Stimulated activated memory B cell treated with anti-CD40 and anti-IgM and Interleukin-4, amounts not matched to agents 10 μg/mL and 1 μg/mL and 100 μg/mL, for 72 hours (primary cell): ENCODE measurements around the gene CEACAM8.
"Not testable (repeated sequence)": the region's sequence is repeated elsewhere in the genome, so short reads cannot be mapped to it uniquely, and the experiment has no call there.

Experiments
- ATAC-seq: fragments of 150-1000 bp; cut with Tn5 transposase; 2 replicates; pipeline ENCODE4 v1.10.0; 2021
- H3K27ac Mint-ChIP-seq: one replicate; pipeline ENCODE4 v1.8.0; 2022; ENCODE audit warnings: mild to moderate bottlenecking, mixed read lengths
- H3K27me3 Mint-ChIP-seq: one replicate; pipeline ENCODE4 v1.8.0; 2022; ENCODE audit warnings: mixed read lengths
- H3K36me3 Mint-ChIP-seq: one replicate; pipeline ENCODE4 v1.8.0; 2022; ENCODE audit warnings: mixed read lengths
- H3K4me1 Mint-ChIP-seq: one replicate; pipeline ENCODE4 v1.8.0; 2022; ENCODE audit warnings: mixed read lengths
- H3K4me3 Mint-ChIP-seq: one replicate; pipeline ENCODE4 v1.8.0; 2022; ENCODE audit warnings: mild to moderate bottlenecking, moderate library complexity, mixed read lengths
- H3K9me3 Mint-ChIP-seq: one replicate; pipeline ENCODE4 v1.8.0; 2022; ENCODE audit warnings: mixed read lengths

CEACAM8 gene

GRCh38 chr19:42594617-42595489 is at the start of gene CEACAM8:
Gene CEACAM8, minus strand, starts transcription at chr19:42594924. Its CDS starts 96 bp downstream, at chr19:42594828.
- ATAC-seq, result no peak

GRCh38 chr19:42639324-42640092 is 44.8 kb upstream of the CEACAM8 start:
- not testable (repeated sequence) for H3K36me3 Mint-ChIP-seq, H3K4me1 Mint-ChIP-seq
- H3K9me3 Mint-ChIP-seq, result peaks cover 11% of the 10 kb centered on the region

More at GRCh38 chr19:42594617-42595489, at the start of gene CEACAM8:
- Mint-ChIP-seq H3K4me1 (peaks cover 7% of the 10 kb centered on the region), H3K4me3 (no peak within 1 kb of the TSS), H3K27me3 (peaks cover 36% of the 10 kb centered on the region), H3K36me3 (no peaks in the 10 kb centered on the region), H3K27ac (no peak within 1 kb of the TSS), H3K9me3 (no peaks in the 10 kb centered on the region)

GRCh38 chr19:42635233-42635539 is 40.5 kb upstream of the CEACAM8 start:
- no peak for ATAC-seq
- Mint-ChIP-seq H3K4me3 (no peak overlapping the region), H3K27me3 (peaks cover 50% of the 10 kb centered on the region), H3K9me3 (peaks cover 1% of the 10 kb centered on the region), H3K36me3 (no peaks in the 10 kb centered on the region), H3K4me1 (no peaks in the 10 kb centered on the region), H3K27ac (no peak overlapping the region)

More at GRCh38 chr19:42639324-42640092, 44.8 kb upstream of the CEACAM8 start:
- H3K4me3 Mint-ChIP-seq, H3K27ac Mint-ChIP-seq, ATAC-seq: not testable (repeated sequence)
- peaks cover 36% of the 10 kb centered on the region for H3K27me3 Mint-ChIP-seq

GRCh38 chr19:42634409-42635232 is 39.9 kb upstream of the CEACAM8 start:
- Mint-ChIP-seq H3K27me3 (peaks cover 56% of the 10 kb centered on the region), H3K27ac (no peak overlapping the region), H3K9me3 (peaks cover 3% of the 10 kb centered on the region), H3K4me3 (no peak overlapping the region), H3K4me1 (no peaks in the 10 kb centered on the region), H3K36me3 (no peaks in the 10 kb centered on the region)
- ATAC-seq, result no peak

- no peak for ATAC-seq
- Mint-ChIP-seq H3K36me3 (no peaks in the 10 kb centered on the region), H3K27ac (no peak overlapping the region), H3K4me3 (no peak overlapping the region), H3K27me3 (peaks cover 50% of the 10 kb centered on the region), H3K9me3 (peaks cover 4% of the 10 kb centered on the region), H3K4me1 (no peaks in the 10 kb centered on the region)
Observed at GRCh38 chr19:42629191-42629590, 34.5 kb upstream of the CEACAM8 start.

GRCh38 chr19:42628411-42629140 is 33.9 kb upstream of the CEACAM8 start:
- no peak for ATAC-seq
- peaks cover 4% of the 10 kb centered on the region for H3K9me3 Mint-ChIP-seq
- H3K36me3 Mint-ChIP-seq, result no peaks in the 10 kb centered on the region
- peaks cover 50% of the 10 kb centered on the region for H3K27me3 Mint-ChIP-seq
- H3K4me1 Mint-ChIP-seq, result no peaks in the 10 kb centered on the region
- H3K4me3 Mint-ChIP-seq, result no peak overlapping the region
- H3K27ac Mint-ChIP-seq, result no peak overlapping the region

- Mint-ChIP-seq H3K4me3 (no peak overlapping the region), H3K4me1 (no peaks in the 10 kb centered on the region), H3K9me3 (peaks cover 4% of the 10 kb centered on the region), H3K36me3 (no peaks in the 10 kb centered on the region), H3K27ac (no peak overlapping the region), H3K27me3 (peaks cover 44% of the 10 kb centered on the region)
- ATAC-seq, result no peak
Observed at GRCh38 chr19:42627916-42628315, 33.2 kb upstream of the CEACAM8 start.

- peaks cover 31% of the 10 kb centered on the region for H3K27me3 Mint-ChIP-seq
- ATAC-seq, result no peak
- H3K36me3 Mint-ChIP-seq, result no peaks in the 10 kb centered on the region
- peaks cover 4% of the 10 kb centered on the region for H3K9me3 Mint-ChIP-seq
- no peaks in the 10 kb centered on the region for H3K4me1 Mint-ChIP-seq
- H3K4me3 Mint-ChIP-seq, result no peak overlapping the region
- H3K27ac Mint-ChIP-seq, result no peak overlapping the region
Observed at GRCh38 chr19:42626181-42626580, 31.5 kb upstream of the CEACAM8 start.

- Mint-ChIP-seq H3K27ac (no peak overlapping the region), H3K9me3 (no peaks in the 10 kb centered on the region), H3K36me3 (no peaks in the 10 kb centered on the region), H3K27me3 (peaks cover 27% of the 10 kb centered on the region), H3K4me3 (no peak overlapping the region), H3K4me1 (no peaks in the 10 kb centered on the region)
- ATAC-seq, result no peak
Observed at GRCh38 chr19:42619271-42619670, 24.5 kb upstream of the CEACAM8 start.

GRCh38 chr19:42613666-42614065 is 18.9 kb upstream of the CEACAM8 start:
- Mint-ChIP-seq H3K9me3 (peaks cover 4% of the 10 kb centered on the region), H3K27ac (no peak overlapping the region)

GRCh38 chr19:42610401-42610915 is 15.7 kb upstream of the CEACAM8 start:
- H3K4me3 Mint-ChIP-seq, H3K36me3 Mint-ChIP-seq, H3K27ac Mint-ChIP-seq, H3K9me3 Mint-ChIP-seq, ATAC-seq, H3K4me1 Mint-ChIP-seq: not testable (repeated sequence)
- peaks cover 51% of the 10 kb centered on the region for H3K27me3 Mint-ChIP-seq

More at GRCh38 chr19:42613666-42614065, 18.9 kb upstream of the CEACAM8 start:
- H3K4me1 Mint-ChIP-seq, result no peaks in the 10 kb centered on the region
- peaks cover 28% of the 10 kb centered on the region for H3K27me3 Mint-ChIP-seq
- no peaks in the 10 kb centered on the region for H3K36me3 Mint-ChIP-seq
- no peak for ATAC-seq
- H3K4me3 Mint-ChIP-seq, result no peak overlapping the region

- H3K4me1 Mint-ChIP-seq, result no peaks in the 10 kb centered on the region
- ATAC-seq, result peak; percentile 24
- peaks cover 68% of the 10 kb centered on the region for H3K27me3 Mint-ChIP-seq
Observed at GRCh38 chr19:42606660-42607351, 12.1 kb upstream of the CEACAM8 start.

GRCh38 chr19:42601811-42602443 is 7.2 kb upstream of the CEACAM8 start:
- peaks cover 77% of the 10 kb centered on the region for H3K27me3 Mint-ChIP-seq
- ATAC-seq, result no peak
- H3K4me3 Mint-ChIP-seq, result no peak overlapping the region

More at GRCh38 chr19:42606660-42607351, 12.1 kb upstream of the CEACAM8 start:
- H3K4me3 Mint-ChIP-seq, result no peak overlapping the region
- H3K36me3 Mint-ChIP-seq, result no peaks in the 10 kb centered on the region
- H3K27ac Mint-ChIP-seq, result no peak overlapping the region
- H3K9me3 Mint-ChIP-seq, result no peaks in the 10 kb centered on the region

More at GRCh38 chr19:42601811-42602443, 7.2 kb upstream of the CEACAM8 start:
- no peaks in the 10 kb centered on the region for H3K4me1 Mint-ChIP-seq
- no peak overlapping the region for H3K27ac Mint-ChIP-seq
- no peaks in the 10 kb centered on the region for H3K36me3 Mint-ChIP-seq
- H3K9me3 Mint-ChIP-seq, result no peaks in the 10 kb centered on the region
